Measurements from ENCODE around the gene AFF3. TPM values are rescaled to one million over a fixed set of nuclear protein-coding genes. Genes with fewer than 3 reads are reported as not detected.

AFF3 gene
- total and polyA plus RNA-seq, 2 donors (not counting 1 experiment from before 2014, with no cell fraction given): 0.50 to 2.5 TPM

DNA sequence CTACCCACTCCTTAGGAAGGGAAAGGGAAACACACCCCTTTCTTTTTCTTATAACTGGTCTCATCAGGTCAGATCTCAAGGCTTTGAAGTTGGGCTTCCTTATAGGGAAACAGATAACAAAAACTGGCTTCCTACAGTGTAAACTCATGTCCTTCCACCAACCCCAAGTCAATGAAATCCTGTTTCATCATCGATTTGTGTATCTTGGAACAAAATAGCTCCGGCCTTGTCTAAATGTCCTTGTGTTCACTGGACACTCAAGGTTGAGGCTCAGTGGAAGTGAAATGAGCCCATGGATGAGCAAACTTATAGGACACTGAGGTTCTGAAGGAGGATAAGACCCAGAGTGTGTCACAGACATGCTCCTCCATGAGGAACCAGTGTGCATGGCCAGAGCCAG, 496.4 kb downstream of the AFF3 start:
- Histone ChIP-seq H3K4me2 (ENCODE audit: extremely low read depth, insufficient read depth, low read length) (no peak overlapping the region), H3K27me3 (ENCODE audit: control insufficient read depth, insufficient read depth, low read length) (no peaks in the 10 kb centered on the region), H2AFZ (ENCODE audit: low read length) (no peak overlapping the region), H3K4me1 (ENCODE audit: control insufficient read depth, extremely low read depth, insufficient read depth, low read length) (no peaks in the 10 kb centered on the region), H3K79me2 (ENCODE audit: control insufficient read depth, insufficient read depth, low read length) (no peaks in the 10 kb centered on the region), H3K9ac (ENCODE audit: insufficient read depth, low read length) (no peak overlapping the region), H3K27ac (ENCODE audit: insufficient read depth, low read length) (no peak overlapping the region), H3K9me3 (ENCODE audit: control insufficient read depth, insufficient read depth, low read depth, low read length) (no peaks in the 10 kb centered on the region), H3K4me3 (replicated peaks in 1 of 4; ENCODE audit: control extremely low read depth in 1 of 4, insufficient read depth in 1 of 4, low read depth in 3 of 4, low read length in 4 of 4) (no peak overlapping the region), H4K20me1 (ENCODE audit: control insufficient read depth, extremely low read depth, insufficient read depth, low read length) (no peaks in the 10 kb centered on the region), H3K36me3 (ENCODE audit: control insufficient read depth, insufficient read depth, low read length) (no peaks in the 10 kb centered on the region)
- TF ChIP-seq EZH2 (IDR thresholded peaks at IDR 0.05; ENCODE audit: low read length, missing control alignments): no peak
- TF ChIP-seq, protein P1, sequence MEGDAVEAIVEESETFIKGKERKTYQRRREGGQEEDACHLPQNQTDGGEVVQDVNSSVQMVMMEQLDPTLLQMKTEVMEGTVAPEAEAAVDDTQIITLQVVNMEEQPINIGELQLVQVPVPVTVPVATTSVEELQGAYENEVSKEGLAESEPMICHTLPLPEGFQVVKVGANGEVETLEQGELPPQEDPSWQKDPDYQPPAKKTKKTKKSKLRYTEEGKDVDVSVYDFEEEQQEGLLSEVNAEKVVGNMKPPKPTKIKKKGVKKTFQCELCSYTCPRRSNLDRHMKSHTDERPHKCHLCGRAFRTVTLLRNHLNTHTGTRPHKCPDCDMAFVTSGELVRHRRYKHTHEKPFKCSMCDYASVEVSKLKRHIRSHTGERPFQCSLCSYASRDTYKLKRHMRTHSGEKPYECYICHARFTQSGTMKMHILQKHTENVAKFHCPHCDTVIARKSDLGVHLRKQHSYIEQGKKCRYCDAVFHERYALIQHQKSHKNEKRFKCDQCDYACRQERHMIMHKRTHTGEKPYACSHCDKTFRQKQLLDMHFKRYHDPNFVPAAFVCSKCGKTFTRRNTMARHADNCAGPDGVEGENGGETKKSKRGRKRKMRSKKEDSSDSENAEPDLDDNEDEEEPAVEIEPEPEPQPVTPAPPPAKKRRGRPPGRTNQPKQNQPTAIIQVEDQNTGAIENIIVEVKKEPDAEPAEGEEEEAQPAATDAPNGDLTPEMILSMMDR (conservative IDR thresholded peaks at IDR 0.05 in 1 of 2, IDR thresholded peaks at IDR 0.05 in 1 of 2; ENCODE audit: low read depth in 1 of 2, low read length in 2 of 2): no peak
- DNase-seq (ENCODE audit: low read depth in 2 of 2): no peak

DNA sequence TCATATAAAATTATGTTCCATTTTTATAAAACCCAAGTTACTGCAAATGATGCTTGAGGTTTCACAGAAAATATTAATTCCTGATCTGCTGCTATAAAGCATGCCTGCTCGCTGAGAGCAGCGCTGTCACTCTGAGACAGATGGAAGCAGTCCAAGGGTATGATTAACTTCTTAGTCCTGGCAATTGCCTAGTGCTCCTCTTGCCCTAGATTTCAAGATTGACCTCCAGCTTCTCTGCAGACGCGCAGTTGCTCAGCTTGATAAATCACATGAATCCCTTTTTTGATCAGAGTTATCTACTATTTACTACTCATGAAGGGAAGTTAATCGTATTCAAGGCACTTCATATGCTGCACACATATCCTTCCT, 498.0 kb downstream of the AFF3 start:
- no peaks in the 10 kb centered on the region for H3K4me1 ChIP-seq (ENCODE audit: control insufficient read depth, extremely low read depth, insufficient read depth, low read length)
- no peaks in the 10 kb centered on the region for H3K36me3 ChIP-seq (ENCODE audit: control insufficient read depth, insufficient read depth, low read length)
- no peaks in the 10 kb centered on the region for H3K27me3 ChIP-seq (ENCODE audit: control insufficient read depth, insufficient read depth, low read length)
- no peak overlapping the region for H3K4me2 ChIP-seq (ENCODE audit: extremely low read depth, insufficient read depth, low read length)
- H2AFZ ChIP-seq (ENCODE audit: low read length): no peak overlapping the region
- no peaks in the 10 kb centered on the region for H3K9me3 ChIP-seq (ENCODE audit: control insufficient read depth, insufficient read depth, low read depth, low read length)
- H3K4me3 ChIP-seq (replicated peaks in 1 of 4; ENCODE audit: control extremely low read depth in 1 of 4, insufficient read depth in 1 of 4, low read depth in 3 of 4, low read length in 4 of 4): no peak overlapping the region
- peak; percentile 74 to 79 for DNase-seq (ENCODE audit: low read depth in 2 of 2)
- no peaks in the 10 kb centered on the region for H4K20me1 ChIP-seq (ENCODE audit: control insufficient read depth, extremely low read depth, insufficient read depth, low read length)
- H3K9ac ChIP-seq (ENCODE audit: insufficient read depth, low read length): no peak overlapping the region
- H3K79me2 ChIP-seq (ENCODE audit: control insufficient read depth, insufficient read depth, low read length): no peaks in the 10 kb centered on the region
- no peak for TF ChIP-seq EZH2 (IDR thresholded peaks at IDR 0.05; ENCODE audit: low read length, missing control alignments)
- TF ChIP-seq, protein P1 (conservative IDR thresholded peaks at IDR 0.05 in 1 of 2, IDR thresholded peaks at IDR 0.05 in 1 of 2; ENCODE audit: low read depth in 1 of 2, low read length in 2 of 2): no peak
- H3K27ac ChIP-seq (ENCODE audit: insufficient read depth, low read length): no peak overlapping the region

DNA sequence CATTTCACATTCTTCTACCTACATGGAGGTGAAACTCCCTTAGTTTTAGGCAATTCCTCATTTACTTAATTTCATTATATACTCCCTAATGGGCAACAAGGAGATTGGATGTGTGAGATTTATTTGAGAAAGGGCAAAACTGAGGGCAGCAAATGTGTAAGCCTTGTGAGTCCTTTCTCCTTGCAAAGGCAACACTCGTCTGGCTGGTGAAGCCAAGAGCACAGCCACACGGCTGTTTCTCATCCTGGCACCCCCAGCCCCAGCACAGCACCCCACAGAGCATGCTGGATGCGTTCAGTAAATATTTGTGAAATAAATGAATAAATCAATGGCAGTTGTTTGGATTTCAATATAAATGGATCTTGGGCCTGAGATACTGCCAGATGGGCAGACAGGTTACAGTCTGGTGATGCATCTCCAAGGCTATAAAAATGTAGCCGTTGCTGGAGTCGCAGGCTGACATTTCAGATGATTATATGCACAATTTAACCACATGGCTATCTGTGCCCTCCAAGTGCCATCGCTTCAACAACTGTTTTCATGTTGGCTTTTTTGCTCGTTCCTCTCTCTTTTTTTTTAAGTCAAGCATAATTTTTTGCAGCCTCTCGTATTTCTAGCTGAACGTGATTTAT, 498.5 kb downstream of the AFF3 start:
- TF ChIP-seq, protein P1 (conservative IDR thresholded peaks at IDR 0.05 in 1 of 2, IDR thresholded peaks at IDR 0.05 in 1 of 2; ENCODE audit: low read depth in 1 of 2, low read length in 2 of 2): no peak
- TF ChIP-seq EZH2 (IDR thresholded peaks at IDR 0.05; ENCODE audit: low read length, missing control alignments): no peak
- Histone ChIP-seq H3K36me3 (ENCODE audit: control insufficient read depth, insufficient read depth, low read length) (no peaks in the 10 kb centered on the region), H3K27ac (ENCODE audit: insufficient read depth, low read length) (no peak overlapping the region), H3K4me2 (ENCODE audit: extremely low read depth, insufficient read depth, low read length) (no peak overlapping the region), H3K27me3 (ENCODE audit: control insufficient read depth, insufficient read depth, low read length) (no peaks in the 10 kb centered on the region), H3K4me1 (ENCODE audit: control insufficient read depth, extremely low read depth, insufficient read depth, low read length) (no peaks in the 10 kb centered on the region), H3K4me3 (replicated peaks in 1 of 4; ENCODE audit: control extremely low read depth in 1 of 4, insufficient read depth in 1 of 4, low read depth in 3 of 4, low read length in 4 of 4) (no peak overlapping the region), H3K9ac (ENCODE audit: insufficient read depth, low read length) (no peak overlapping the region), H3K9me3 (ENCODE audit: control insufficient read depth, insufficient read depth, low read depth, low read length) (no peaks in the 10 kb centered on the region), H3K79me2 (ENCODE audit: control insufficient read depth, insufficient read depth, low read length) (no peaks in the 10 kb centered on the region), H4K20me1 (ENCODE audit: control insufficient read depth, extremely low read depth, insufficient read depth, low read length) (no peaks in the 10 kb centered on the region), H2AFZ (ENCODE audit: low read length) (no peak overlapping the region)
- DNase-seq (ENCODE audit: low read depth in 2 of 2): no peak

Data from fibroblast of lung (primary cell).